ENCODE results near the gene ADAM17.

ADAM17 gene

GRCh38 chr2:9555297-9556120 is at the start of gene ADAM17:
ADAM17 (minus strand) TSS chr2:9555830; CDS start chr2:9555605, 225 bp downstream.
- Histone ChIP-seq H3K27me3 (no peaks in the 10 kb centered on the region), H3K4me3 (ENCODE audit: low read depth in 1 of 2, low read length in 1 of 2) (peak within 1 kb of the TSS; percentile 92 to 94), H3K36me3 (no peaks in the 10 kb centered on the region), H3K9me3 (no peaks in the 10 kb centered on the region), H3K27ac (peak within 1 kb of the TSS; percentile 96), H3K4me1 (ENCODE audit: control insufficient read depth in 1 of 2, insufficient read depth in 1 of 2, low read depth in 1 of 2, low read length in 1 of 2) (peaks cover 50 to 55% of the 10 kb centered on the region in 2 experiments)
- peak; percentile 61 for TF ChIP-seq CTCF (IDR thresholded peaks at IDR 0.05)

GRCh38 chr2:9602412-9602811 is 46.8 kb upstream of the ADAM17 start:
- H3K36me3 ChIP-seq = no peaks in the 10 kb centered on the region
- TF ChIP-seq CTCF (IDR thresholded peaks at IDR 0.05) = no peak
- no peaks in the 10 kb centered on the region for H3K4me1 ChIP-seq (ENCODE audit: control insufficient read depth in 1 of 2, insufficient read depth in 1 of 2, low read depth in 1 of 2, low read length in 1 of 2)

GRCh38 chr2:9601397-9601796 is 45.8 kb upstream of the ADAM17 start:
- Histone ChIP-seq H3K27ac (no peak overlapping the region), H3K4me1 (ENCODE audit: control insufficient read depth in 1 of 2, insufficient read depth in 1 of 2, low read depth in 1 of 2, low read length in 1 of 2) (no peaks in the 10 kb centered on the region), H3K4me3 (ENCODE audit: low read depth in 1 of 2, low read length in 1 of 2) (no peak overlapping the region)

More at GRCh38 chr2:9602412-9602811, 46.8 kb upstream of the ADAM17 start:
- Histone ChIP-seq H3K27me3 (no peaks in the 10 kb centered on the region), H3K9me3 (no peaks in the 10 kb centered on the region), H3K27ac (no peak overlapping the region), H3K4me3 (ENCODE audit: low read depth in 1 of 2, low read length in 1 of 2) (no peak overlapping the region)

GRCh38 chr2:9599430-9599829 is 43.8 kb upstream of the ADAM17 start:
- no peaks in the 10 kb centered on the region for H3K4me1 ChIP-seq (ENCODE audit: control insufficient read depth in 1 of 2, insufficient read depth in 1 of 2, low read depth in 1 of 2, low read length in 1 of 2)
- no peaks in the 10 kb centered on the region for H3K9me3 ChIP-seq
- H3K4me3 ChIP-seq (ENCODE audit: low read depth in 1 of 2, low read length in 1 of 2) = no peak overlapping the region

More at GRCh38 chr2:9601397-9601796, 45.8 kb upstream of the ADAM17 start:
- Histone ChIP-seq H3K9me3 (no peaks in the 10 kb centered on the region), H3K27me3 (no peaks in the 10 kb centered on the region), H3K36me3 (no peaks in the 10 kb centered on the region)
- no peak for TF ChIP-seq CTCF (IDR thresholded peaks at IDR 0.05)

GRCh38 chr2:9596621-9597311 is 41.1 kb upstream of the ADAM17 start:
- no peak overlapping the region for H3K27ac ChIP-seq

More at GRCh38 chr2:9599430-9599829, 43.8 kb upstream of the ADAM17 start:
- TF ChIP-seq CTCF (IDR thresholded peaks at IDR 0.05) = no peak
- H3K36me3 ChIP-seq = no peaks in the 10 kb centered on the region
- no peaks in the 10 kb centered on the region for H3K27me3 ChIP-seq
- no peak overlapping the region for H3K27ac ChIP-seq

More at GRCh38 chr2:9596621-9597311, 41.1 kb upstream of the ADAM17 start:
- no peaks in the 10 kb centered on the region for H3K4me1 ChIP-seq (ENCODE audit: control insufficient read depth in 1 of 2, insufficient read depth in 1 of 2, low read depth in 1 of 2, low read length in 1 of 2)
- no peak overlapping the region for H3K4me3 ChIP-seq (ENCODE audit: low read depth in 1 of 2, low read length in 1 of 2)
- TF ChIP-seq CTCF (IDR thresholded peaks at IDR 0.05) = no peak
- no peaks in the 10 kb centered on the region for H3K9me3 ChIP-seq
- H3K36me3 ChIP-seq = no peaks in the 10 kb centered on the region
- H3K27me3 ChIP-seq = no peaks in the 10 kb centered on the region
